Camera-type eye (tissue), 1 donor: Measurements from ENCODE around the gene ITSN2. TPM values are rescaled to one million over a fixed set of nuclear protein-coding genes. Genes with fewer than 3 reads are reported as not detected.

Experiments used
- total RNA-seq: library from RNA; depleted of rRNA; stranded (reverse); fragments of >200 nt; gene quantifications from one replicate; pipeline ENCODE4 v1.2.3, GENCODE V29; 2014

ITSN2 gene
- total RNA-seq, result 41.9 TPM

GRCh38 chr2:24360050-24360962 is at the start of gene ITSN2:
Gene ITSN2, minus strand, starts transcription at chr2:24360536. Its CDS starts 32,454 bp downstream, at chr2:24328082.

GRCh38 chr2:24174851-24175277 is 185.5 kb downstream of the ITSN2 start, which contains the start of gene FAM228A:
Gene FAM228A, plus strand, starts transcription at chr2:24175053. Its CDS starts 428 bp downstream, at chr2:24175481.

Other genes with a start within 250 kb of the ITSN2 start
- 4.1 TPM for gene PFN4, start 237.2 kb downstream of the ITSN2 start, total RNA-seq
- gene FAM228B, start 237.1 kb downstream of the ITSN2 start, total RNA-seq, result 45.6 TPM
- gene FAM228A, start 185.5 kb downstream of the ITSN2 start, total RNA-seq, result 1.6 TPM
- 125 TPM for gene NCOA1, start 130.7 kb upstream of the ITSN2 start, total RNA-seq